PC-3 (cell line): ENCODE measurements around the gene DUSP8. TPM values are rescaled to one million over a fixed set of nuclear protein-coding genes. Genes with fewer than 3 reads are reported as not detected.
"Not testable (repeated sequence)": the region's sequence is repeated elsewhere in the genome, so short reads cannot be mapped to it uniquely, and the experiment has no call there.

Source experiments
- ATAC-seq: fragments of 200-7000 bp; cut with Tn5 transposase; 2 replicates; pipeline ENCODE4 v1.9.1; 2020; ENCODE audit warnings: mild to moderate bottlenecking, moderate library complexity
- BruUV-seq: library from RNA; stranded (reverse); fragments of 400-500 nt; replicated peaks from 2 replicates; lab custom pipeline; 2021; lab: Mats Ljungman, UMichigan
- CTCF ChIA-PET: fragments of 300-600 bp; sonication (Branson Sonifier 250); formaldehyde crosslinking; loops from one replicate; lab custom pipeline; 2022; ENCODE audit warnings: antibody characterized with exemption; lab: Charles Lee
- POLR2A ChIA-PET: fragments of 300-600 bp; sonication (Branson Sonifier 250); formaldehyde crosslinking; loops from one replicate; lab custom pipeline; 2022; ENCODE audit warnings: antibody characterized with exemption; ENCODE audit not compliant: unreplicated experiment; lab: Charles Lee
- DNase-seq: peaks from one replicate; pipeline ENCODE4 v3.0.0-alpha.2; 2015
- H2AFZ ChIP-seq: fragments of 300-600 bp; sonication (generic); 2 replicates; pipeline ENCODE4 v1.6.0; 2016; ENCODE audit warnings: antibody characterized with exemption, low read length
- H3F3A ChIP-seq: fragments of 300-600 bp; sonication (generic); one replicate; pipeline ENCODE4 v1.6.0; 2017; ENCODE audit warnings: antibody characterized with exemption, low read length, control low read depth, mild to moderate bottlenecking; ENCODE audit not compliant: unreplicated experiment
- H3K27ac ChIP-seq: fragments of 300-600 bp; sonication (generic); 2 replicates; pipeline ENCODE4 v1.5.1; 2016; ENCODE audit warnings: mild to moderate bottlenecking, low read length
- H3K27me3 ChIP-seq: fragments of 300-600 bp; sonication (generic); 2 replicates; pipeline ENCODE4 v1.6.1; 2016; ENCODE audit warnings: low read length, mixed read lengths
- H3K36me3 ChIP-seq: fragments of 300-600 bp; sonication (generic); 2 replicates; pipeline ENCODE4 v1.6.1; 2016; ENCODE audit warnings: low read depth, mixed run types, low read length, mixed read lengths
- H3K4me1 ChIP-seq: fragments of 300-600 bp; sonication (generic); 2 replicates; pipeline ENCODE4 v1.5.1; 2016; ENCODE audit warnings: low read length; ENCODE audit not compliant: insufficient read depth
- H3K4me2 ChIP-seq: fragments of 300-600 bp; sonication (generic); 2 replicates; pipeline ENCODE4 v1.6.0; 2016; ENCODE audit warnings: low read length
- H3K4me3 ChIP-seq: fragments of 300-600 bp; sonication (generic); 2 replicates; pipeline ENCODE4 v1.5.1; 2016; ENCODE audit warnings: mild to moderate bottlenecking, low read length, mixed read lengths
- H3K79me2 ChIP-seq: fragments of 300-600 bp; sonication (generic); 2 replicates; pipeline ENCODE4 v1.6.1; 2017; ENCODE audit warnings: low read length, mixed read lengths
- H3K9ac ChIP-seq: fragments of 300-600 bp; sonication (generic); 2 replicates; pipeline ENCODE4 v1.6.0; 2016; ENCODE audit warnings: mild to moderate bottlenecking, low read length
- H3K9me2 ChIP-seq: fragments of 300-600 bp; sonication (generic); replicated peaks from 2 replicates; pipeline ENCODE4 v1.6.1; 2016; ENCODE audit warnings: mixed run types, low read length, mixed read lengths
- H3K9me3 ChIP-seq: fragments of 300-600 bp; sonication (generic); 2 replicates; pipeline ENCODE4 v1.6.1; 2016; ENCODE audit warnings: low read length, mixed read lengths
- H4K20me1 ChIP-seq: fragments of 300-600 bp; sonication (generic); 2 replicates; pipeline ENCODE4 v1.6.1; 2016; ENCODE audit warnings: low read length, mixed read lengths
- CTCF ChIP-seq: fragments of 300-600 bp; sonication (generic); conservative IDR thresholded peaks from 2 replicates; pipeline ENCODE4 v1.5.1; 2017; ENCODE audit warnings: antibody characterized with exemption, low read depth, mild to moderate bottlenecking, low read length
- EZH2 ChIP-seq: fragments of 300-600 bp; sonication (generic); IDR thresholded peaks from one replicate; pipeline ENCODE4 v1.6.1; 2017; ENCODE audit warnings: antibody characterized with exemption, mild to moderate bottlenecking, low read length; ENCODE audit not compliant: unreplicated experiment
- EZH2phosphoT487 ChIP-seq: fragments of 300-600 bp; sonication (generic); IDR thresholded peaks from 2 replicates; pipeline ENCODE4 v1.6.1; 2018; ENCODE audit warnings: mild to moderate bottlenecking, antibody characterized with exemption, low read length, borderline replicate concordance
- intact Hi-C: fragments of 100-400 bp; cut with micrococcal nuclease; formaldehyde crosslinking; loops from 2 replicates; pipeline ENCODE4 v1.9.0; 2023
- total RNA-seq: library from RNA; depleted of rRNA; stranded (reverse); fragments of >200 nt; gene quantifications from 2 replicates; pipeline ENCODE4 v1.2.3, GENCODE V29; 2014

DUSP8 gene
- total RNA-seq, 1 experiment from 2014 or later: 2.6 TPM

- Histone ChIP-seq H3K9ac (no peak overlapping the region), H3K27me3 (peaks cover 30% of the 10 kb centered on the region), H3K27ac (no peak overlapping the region), H3K79me2 (no peaks in the 10 kb centered on the region), H3K9me2 (no peaks in the 10 kb centered on the region), H3K4me3 (no peak overlapping the region), H3F3A (no peaks in the 10 kb centered on the region), H3K36me3 (no peaks in the 10 kb centered on the region), H3K4me2 (no peak overlapping the region), H4K20me1 (no peaks in the 10 kb centered on the region), H3K9me3 (no peaks in the 10 kb centered on the region), H3K4me1 (no peaks in the 10 kb centered on the region), H2AFZ (no peak overlapping the region)
- TF ChIP-seq EZH2 (no peak), EZH2phosphoT487 (no peak), CTCF (no peak)
- ChIA-PET CTCF (no interaction called here), POLR2A (interaction anchor here (0.7 kb wide), 1 partner anchor 19 kb away, joined by 3 read pairs; no protein-coding TSS in a partner anchor)
- no peak for DNase-seq
- ATAC-seq: no peak
- no TSS peak for BruUV-seq
- intact Hi-C loops: no loop called here
Observed at GRCh38 chr11:1600626-1601025, 28.6 kb upstream of the DUSP8 start.

- Histone ChIP-seq H4K20me1 (no peaks in the 10 kb centered on the region), H3K36me3 (no peaks in the 10 kb centered on the region), H2AFZ (no peak overlapping the region), H3F3A (no peaks in the 10 kb centered on the region), H3K4me1 (no peaks in the 10 kb centered on the region), H3K9me3 (no peaks in the 10 kb centered on the region), H3K4me2 (no peak overlapping the region), H3K9me2 (no peaks in the 10 kb centered on the region), H3K9ac (no peak overlapping the region), H3K79me2 (no peaks in the 10 kb centered on the region), H3K27ac (no peak overlapping the region), H3K4me3 (no peak overlapping the region), H3K27me3 (peaks cover 30% of the 10 kb centered on the region)
- intact Hi-C loops: no loop called here
- POLR2A ChIA-PET: no interaction called here
- CTCF ChIA-PET: no interaction called here
- no peak for ATAC-seq
- no peak for TF ChIP-seq CTCF
- TF ChIP-seq EZH2phosphoT487: no peak
- TF ChIP-seq EZH2: no peak
- DNase-seq: no peak
- BruUV-seq: no TSS peak
Observed at GRCh38 chr11:1598816-1599215, 26.7 kb upstream of the DUSP8 start.

GRCh38 chr11:1598406-1598805 is 26.3 kb upstream of the DUSP8 start:
- ATAC-seq, BruUV-seq, H3F3A ChIP-seq, H4K20me1 ChIP-seq, H3K4me2 ChIP-seq, H3K79me2 ChIP-seq, DNase-seq, POLR2A ChIA-PET, H2AFZ ChIP-seq, H3K36me3 ChIP-seq, H3K4me1 ChIP-seq, intact Hi-C loops, H3K27ac ChIP-seq, H3K4me3 ChIP-seq, H3K9me2 ChIP-seq, H3K9ac ChIP-seq, H3K9me3 ChIP-seq: not testable (repeated sequence)
- H3K27me3 ChIP-seq: peaks cover 30% of the 10 kb centered on the region
- CTCF ChIA-PET: interaction anchor here (0.7 kb wide), 1 partner anchor 499 kb away, joined by 3 read pairs; no protein-coding TSS in a partner anchor
